Activated T-cell treated with anti-CD3 and anti-CD28 coated beads for 48 hours (primary cell): ENCODE results near the gene EDN3.

Experiments
- DNase-seq: peaks from one replicate; pipeline ENCODE4 v3.0.0-alpha.2; 2020; ENCODE audit warnings: low read depth

The EDN3 gene

DNA sequence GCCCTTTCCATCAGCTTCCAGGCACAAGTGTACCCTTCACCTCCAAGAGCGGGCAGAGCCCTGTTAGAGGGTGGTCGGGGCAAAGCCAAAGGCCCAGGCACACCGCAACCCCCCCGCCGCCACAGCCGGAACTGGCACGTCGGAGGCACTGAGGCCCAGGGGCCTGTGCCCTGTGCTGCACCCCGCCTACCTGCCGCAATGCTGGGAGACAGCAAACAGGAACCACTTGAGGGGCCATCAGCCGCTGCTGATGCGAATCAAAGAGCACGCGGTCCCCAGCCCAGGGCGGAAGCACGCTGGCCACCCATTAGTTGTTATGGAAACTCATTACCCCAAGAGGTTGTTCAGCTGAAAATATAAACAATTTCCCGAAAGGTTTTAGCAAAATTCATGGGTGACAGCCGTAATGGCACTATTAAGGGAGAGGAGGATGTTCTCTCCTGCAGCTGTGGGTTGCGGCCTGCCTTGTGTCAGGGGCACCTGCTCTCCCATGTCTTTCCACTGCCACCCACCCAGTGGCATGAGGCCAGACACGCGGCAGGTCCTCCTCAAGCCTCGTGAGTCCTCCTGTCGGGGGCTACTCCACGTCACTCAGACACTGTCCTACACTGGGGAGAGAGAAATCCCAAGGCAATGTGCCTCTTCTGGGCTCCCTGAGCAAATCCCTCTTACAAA, 65.3 kb downstream of the EDN3 start:
- DNase-seq = no peak

GRCh38 chr20:59371431-59371830, 71.0 kb downstream of the EDN3 start:
- DNase-seq = no peak

- DNase-seq = no peak
Observed at GRCh38 chr20:59374261-59374660, 73.8 kb downstream of the EDN3 start.

DNA sequence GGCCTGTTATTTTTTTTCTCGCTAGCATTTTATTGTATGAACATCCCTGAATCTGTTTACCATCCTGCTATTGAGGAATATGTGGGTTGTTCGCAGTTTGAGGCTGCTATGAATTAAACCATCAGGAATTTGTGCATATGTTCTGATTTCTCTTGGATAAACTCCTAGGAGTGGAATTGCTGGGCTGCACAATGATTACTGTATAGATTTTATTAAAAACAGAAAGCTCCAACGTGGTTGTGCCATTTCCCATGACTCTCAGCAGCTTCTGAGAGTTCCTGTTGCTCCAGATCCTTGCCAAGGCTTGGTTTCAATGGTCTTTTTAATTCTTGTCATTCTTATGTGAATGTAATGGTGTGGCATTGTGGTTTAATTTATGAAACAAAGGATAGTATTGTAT, 75.1 kb downstream of the EDN3 start:
- DNase-seq = no peak
